NCI-H2171 treated with DMSO at 0.1 percent for 48 hours (cell line): ENCODE results near the gene PDE4A.
A peak's percentile ranks its signal among the peaks of the same experiment; 100 is the strongest.
"Not testable (repeated sequence)": the region's sequence is repeated elsewhere in the genome, so short reads cannot be mapped to it uniquely, and the experiment has no call there.

ENCODE experiments used
- DNase-seq: peaks from one replicate; lab custom pipeline; 2025; lab: John Stamatoyannopoulos, UW

PDE4A gene

DNA sequence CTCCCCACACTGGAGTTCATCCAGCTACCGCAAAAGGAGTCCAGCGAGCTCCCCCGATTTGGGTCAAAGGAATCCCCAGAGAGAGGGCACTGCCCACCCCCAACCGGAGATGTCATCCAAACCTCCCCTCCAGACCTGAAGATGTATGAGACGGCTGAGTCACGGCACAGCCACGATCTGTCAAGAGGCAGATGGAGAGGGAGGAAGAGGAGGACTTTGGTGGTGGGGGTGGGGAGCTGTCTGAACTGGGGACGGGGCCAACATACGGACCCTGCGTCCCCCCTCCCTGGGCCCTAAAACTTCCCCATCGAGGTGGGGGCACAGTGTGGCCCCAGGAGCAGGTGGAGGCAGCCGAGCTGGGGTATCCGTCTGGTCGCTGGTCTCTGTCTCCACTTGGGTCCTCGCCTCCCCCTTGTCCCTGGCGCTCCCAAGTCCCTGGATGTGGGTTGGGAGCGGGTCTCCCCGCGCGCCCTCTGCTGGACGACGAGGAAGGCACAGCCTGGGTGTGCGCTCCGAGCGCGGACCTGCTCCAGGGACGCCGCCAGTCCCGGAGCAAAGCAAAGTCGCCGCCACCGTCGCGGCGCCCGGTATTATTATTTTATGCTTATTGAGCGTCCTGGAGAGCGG lies 3.8 kb downstream of the PDE4A start:
- peak; percentile 67 for DNase-seq

DNA sequence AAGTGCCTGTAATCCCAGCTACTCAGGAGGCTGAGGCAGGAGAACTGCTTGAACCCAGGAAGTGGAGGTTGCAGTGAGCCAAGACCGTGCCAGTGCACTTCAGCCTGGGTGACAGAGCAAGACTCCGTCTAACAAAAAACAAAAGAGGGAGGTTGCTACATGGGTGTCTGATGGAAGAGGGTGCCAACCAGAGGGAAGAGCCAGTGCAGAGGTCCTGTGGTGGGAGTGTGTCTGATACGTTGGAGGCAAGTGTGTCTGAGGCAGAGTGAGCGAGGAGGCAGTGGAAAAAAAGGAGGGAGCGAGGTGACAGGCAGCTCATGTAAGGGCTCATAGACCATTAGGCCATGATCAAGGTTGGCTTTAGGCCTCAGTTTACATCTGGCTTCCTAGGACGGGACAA lies 6.8 kb downstream of the PDE4A start:
- DNase-seq, result no peak

DNA sequence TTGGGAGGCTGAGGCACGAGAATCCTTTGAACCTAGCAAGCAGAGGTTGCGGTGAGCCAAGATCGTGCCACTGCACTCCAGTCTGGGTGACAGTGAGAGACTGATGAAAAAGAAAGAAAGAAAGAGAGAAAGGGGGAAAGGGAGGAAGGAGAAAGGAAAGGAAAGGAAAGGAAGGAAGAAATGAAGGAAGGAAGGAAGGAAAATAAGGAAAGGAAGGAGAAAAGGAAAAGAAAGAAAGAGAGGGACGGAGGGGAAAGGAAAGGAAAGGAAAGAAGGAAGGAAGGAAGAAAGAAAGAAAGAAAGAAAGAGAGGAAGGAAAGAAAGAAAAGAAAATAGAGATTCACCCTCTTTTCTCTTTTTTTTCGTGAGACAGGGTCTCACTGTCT lies 8.7 kb downstream of the PDE4A start:
- DNase-seq, result no peak

DNA sequence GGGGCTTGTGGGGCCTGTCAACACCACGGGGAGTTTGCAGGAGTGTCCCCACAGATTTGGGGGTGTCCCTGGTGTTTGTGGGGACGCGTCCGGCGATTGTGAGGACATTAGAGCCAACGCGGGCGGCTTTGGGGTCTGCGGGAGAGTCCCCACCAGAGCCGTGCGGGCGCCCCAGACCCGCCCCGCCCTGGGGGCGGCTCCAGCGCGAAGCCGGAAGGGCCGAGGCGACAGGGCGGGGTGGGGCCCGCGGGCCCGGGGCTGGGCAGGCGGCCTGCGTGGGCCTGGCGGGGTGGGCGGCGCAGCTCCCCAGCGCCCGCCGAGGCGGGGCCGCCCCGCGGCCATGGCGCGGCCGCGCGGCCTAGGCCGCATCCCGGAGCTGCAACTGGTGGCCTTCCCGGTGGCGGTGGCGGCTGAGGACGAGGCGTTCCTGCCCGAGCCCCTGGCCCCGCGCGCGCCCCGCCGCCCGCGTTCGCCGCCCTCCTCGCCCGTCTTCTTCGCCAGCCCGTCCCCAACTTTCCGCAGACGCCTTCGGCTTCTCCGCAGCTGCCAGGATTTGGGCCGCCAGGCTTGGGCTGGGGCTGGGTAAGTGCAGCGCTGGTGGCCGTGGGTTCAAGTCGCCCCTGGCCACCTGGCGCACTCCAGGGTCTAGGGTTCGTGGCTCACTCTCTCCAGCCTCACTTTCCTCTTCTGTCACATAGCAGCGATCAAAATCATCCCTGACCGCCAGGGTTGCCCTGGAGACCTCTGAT lies 10.3 kb downstream of the PDE4A start:
- no peak for DNase-seq

DNA sequence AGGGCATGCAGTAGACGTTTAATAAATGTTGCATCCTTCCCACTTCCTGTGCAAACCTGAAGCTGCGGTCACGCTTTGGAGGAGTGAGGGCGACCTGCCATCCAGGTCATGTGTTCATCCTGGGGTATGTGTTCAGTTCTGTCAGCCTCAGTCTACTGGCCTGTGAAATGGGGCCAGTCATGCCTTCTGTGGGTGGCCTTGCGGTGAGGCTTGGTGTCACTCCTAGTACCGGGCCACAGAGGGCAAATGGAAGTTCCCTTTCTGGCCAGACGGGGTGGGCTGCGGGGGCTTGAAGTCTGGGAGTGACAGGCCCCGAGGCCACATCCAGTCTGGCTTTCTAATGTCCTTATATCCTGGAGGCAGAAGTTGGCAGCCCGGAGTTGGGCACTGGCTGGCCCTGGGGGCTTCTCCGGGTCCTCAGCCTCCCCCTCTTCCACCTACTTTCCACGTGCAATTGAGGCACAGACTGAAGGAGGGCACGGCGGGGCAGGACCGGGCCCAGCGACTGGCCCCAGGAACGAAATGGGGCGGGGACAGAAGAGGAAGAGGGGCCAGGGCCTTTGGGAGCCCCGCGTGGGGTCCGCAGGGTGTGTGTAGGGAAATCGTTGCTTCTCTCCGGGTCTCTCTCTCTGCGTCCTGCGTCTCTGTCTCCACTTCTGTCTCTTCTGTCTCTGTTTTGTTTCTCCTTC lies 11.1 kb downstream of the PDE4A start:
- no peak for DNase-seq

DNA sequence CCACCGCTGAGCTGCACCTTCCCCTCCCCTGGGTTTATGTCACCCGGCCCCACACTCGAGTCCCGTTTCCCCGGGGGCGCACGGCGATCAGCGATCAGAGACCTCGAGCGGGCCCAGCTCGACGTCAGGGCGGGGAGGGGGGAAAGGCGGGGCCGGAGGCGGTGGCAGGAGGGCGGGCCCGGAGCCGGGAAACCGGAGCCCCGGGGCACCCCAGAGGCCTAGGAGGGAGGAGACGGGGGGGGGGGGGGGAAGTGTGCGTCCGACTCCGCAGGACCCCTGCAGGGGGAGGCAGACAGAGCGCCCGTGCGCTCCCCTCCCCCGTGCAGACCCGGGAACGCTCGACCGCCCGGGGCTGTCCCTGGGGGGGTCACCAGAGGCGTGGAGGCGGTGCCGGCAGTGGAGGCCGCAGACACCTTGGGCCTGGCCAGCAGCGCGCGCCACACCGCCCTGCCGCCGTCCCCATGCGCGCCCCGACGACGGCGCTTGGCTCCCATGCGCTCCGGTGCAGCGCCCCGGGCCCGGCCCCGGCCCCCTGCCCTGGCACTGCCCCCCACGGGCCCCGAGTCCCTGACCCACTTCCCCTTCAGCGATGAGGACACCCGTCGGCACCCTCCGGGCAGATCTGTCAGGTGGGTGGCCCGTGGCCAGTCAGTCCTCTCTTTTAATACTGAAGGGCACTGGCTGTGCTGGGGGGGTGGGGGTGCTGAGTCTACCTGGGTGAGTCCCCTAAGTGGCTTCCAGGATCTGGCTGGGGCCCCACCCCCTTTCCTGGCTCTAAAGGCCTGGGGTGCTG lies 11.8 kb downstream of the PDE4A start:
- DNase-seq, result peak; percentile 3

DNA sequence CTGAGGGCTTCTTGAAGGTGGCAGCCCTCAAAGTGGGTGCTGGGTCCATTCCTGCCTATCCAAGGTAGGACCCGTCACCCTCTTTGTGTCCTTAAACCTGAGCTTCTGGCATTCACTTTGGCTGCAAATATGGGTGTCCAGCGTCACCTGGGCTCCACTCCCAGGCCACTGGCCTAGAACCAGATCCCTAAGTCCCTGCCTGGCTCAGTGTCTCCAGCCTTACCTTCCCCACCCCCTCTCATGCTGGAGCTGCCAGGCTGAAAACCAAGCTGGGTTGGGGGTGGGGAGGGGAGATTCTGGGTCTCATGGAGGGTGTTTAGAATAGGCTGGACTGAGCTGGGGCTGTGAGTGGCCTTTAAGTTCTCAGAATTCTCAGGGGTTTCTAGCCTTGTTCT lies 12.4 kb downstream of the PDE4A start:
- DNase-seq, result no peak

DNA sequence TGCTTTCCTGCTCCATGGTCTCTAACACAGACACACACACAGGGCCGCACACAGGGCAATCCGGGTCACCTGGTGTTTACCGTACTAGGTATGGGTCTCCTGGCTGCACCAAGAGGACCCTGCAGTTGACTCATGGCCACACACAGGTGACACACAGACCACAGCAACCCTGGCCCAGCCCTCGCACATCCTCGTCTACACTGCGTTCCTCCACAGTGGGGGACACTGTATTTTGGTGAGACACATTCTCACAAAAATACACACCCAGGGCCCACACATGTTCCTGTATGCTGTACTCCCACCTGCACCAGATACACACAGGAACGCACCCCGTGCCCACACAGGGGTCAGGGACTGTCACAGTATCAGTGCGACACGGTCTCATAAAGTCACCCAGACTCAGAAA lies 12.8 kb downstream of the PDE4A start:
- no peak for DNase-seq

DNA sequence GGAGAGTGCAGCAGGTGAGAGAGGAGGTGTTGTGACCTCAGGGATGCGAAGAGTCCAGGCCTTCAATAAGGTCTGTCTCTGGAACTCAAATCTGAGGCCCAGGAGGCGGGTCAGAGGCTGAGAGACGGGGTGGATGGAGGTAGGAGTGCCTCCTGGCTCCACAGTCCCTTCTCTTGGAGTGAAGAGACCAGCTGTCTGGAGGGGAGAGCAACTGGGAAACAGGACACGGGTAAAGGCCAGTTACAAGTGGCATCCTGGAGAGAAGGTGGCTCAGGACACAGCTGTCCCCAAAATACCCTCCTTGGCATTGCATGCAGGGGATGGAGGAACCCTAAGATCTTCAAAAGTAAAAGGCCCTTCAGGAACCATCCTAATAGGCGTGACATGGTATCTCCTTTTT lies 19.2 kb downstream of the PDE4A start:
- DNase-seq, result no peak

DNA sequence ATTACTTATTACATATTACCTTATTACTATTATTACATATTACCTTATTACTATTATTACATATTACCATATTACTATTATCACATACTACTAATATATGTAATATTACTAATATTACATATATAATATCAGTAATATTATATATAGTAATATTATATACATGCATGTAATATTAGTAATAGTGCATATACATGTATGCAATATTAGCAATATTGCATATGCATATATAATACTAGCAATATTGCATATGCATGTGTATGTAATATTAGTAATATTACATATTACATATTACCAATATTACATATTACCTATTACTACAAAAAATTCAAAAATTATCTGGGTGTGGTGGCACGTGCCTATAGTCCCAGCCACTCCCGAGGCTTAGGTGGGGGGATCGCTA lies 22.4 kb downstream of the PDE4A start:
- no peak for DNase-seq

DNA sequence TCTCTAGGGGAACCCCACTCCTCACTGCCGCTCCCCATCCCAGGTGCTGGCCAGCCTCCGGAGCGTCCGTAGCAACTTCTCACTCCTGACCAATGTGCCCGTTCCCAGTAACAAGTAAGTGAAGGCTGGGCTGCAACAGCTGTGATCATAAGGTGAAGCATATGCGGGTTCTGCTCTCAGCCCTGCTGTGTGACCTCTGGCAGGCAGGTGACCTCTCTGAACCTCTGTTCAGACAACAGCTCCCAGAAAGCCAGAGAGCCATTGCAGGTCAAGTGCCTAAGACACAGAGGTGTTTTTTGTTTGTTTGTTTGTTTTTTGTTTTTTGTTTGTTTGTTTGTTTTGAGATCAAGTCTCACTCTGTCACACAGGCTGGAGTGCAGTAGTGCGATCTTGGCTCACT lies 28.7 kb downstream of the PDE4A start:
- no peak for DNase-seq

DNA sequence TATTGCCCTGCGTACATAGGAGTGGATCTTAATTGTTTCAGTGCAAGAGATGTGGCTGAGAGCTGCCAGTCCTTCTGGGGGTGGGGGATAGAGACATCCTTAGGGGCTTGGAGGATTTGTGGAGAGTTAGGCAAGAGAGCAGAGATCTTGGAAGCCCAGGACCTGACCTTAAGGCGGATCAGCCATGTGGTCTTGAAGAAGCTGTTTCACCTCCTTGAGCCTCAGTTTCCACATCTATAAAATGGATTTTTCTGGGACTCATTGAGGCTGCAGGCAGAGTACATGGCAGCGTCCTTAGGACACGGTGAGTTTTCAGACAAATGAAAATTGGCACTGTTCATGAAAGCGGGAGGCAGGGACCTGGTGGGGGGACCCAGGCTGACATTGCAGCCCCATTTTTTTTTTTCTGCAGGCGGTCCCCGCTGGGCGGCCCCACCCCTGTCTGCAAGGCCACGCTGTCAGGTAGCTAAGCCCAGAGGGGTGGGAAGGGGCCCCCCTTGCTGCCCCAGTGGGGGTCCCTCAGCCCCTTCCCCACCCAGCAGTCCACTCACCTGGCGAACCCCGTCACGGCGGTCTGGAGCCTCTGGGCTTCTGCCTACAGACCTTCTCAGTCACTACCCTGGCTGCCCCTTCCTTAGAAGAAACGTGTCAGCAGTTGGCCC lies 30.0 kb downstream of the PDE4A start:
- no peak for DNase-seq

DNA sequence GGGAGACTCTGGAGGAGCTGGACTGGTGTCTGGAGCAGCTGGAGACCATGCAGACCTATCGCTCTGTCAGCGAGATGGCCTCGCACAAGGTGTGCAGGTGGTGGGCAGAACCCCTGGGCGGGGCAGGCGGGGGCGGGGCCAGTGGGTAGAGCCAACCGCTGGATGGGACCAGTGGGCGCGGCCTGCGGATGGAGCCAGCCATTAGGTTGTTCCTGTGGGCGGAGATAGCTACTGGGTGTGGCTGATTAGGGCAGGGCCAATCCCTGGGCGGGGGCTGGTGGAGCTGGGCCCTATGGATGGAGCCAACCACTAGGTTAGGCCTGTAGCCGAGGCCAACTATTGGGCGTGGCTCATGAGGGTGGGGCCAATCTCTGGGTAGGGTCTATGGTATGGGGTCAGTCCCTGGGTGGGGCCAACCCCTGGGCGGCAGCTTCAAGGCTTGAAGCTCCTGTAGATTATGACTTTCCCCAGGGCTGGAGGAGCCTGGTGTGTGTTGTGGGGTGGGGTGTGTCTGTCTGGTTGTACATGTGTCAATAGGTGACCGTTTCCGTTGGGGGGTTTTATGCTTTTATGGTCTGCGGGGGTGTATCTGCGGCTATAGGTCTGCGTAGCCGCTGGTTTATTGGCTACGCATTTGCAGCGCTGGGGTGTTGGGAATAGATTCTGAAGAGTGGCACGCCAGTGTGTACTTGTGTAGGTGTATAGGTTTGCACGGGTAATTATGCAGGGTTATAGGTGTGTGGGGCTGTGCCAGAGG lies 30.7 kb downstream of the PDE4A start:
- no peak for DNase-seq

DNA sequence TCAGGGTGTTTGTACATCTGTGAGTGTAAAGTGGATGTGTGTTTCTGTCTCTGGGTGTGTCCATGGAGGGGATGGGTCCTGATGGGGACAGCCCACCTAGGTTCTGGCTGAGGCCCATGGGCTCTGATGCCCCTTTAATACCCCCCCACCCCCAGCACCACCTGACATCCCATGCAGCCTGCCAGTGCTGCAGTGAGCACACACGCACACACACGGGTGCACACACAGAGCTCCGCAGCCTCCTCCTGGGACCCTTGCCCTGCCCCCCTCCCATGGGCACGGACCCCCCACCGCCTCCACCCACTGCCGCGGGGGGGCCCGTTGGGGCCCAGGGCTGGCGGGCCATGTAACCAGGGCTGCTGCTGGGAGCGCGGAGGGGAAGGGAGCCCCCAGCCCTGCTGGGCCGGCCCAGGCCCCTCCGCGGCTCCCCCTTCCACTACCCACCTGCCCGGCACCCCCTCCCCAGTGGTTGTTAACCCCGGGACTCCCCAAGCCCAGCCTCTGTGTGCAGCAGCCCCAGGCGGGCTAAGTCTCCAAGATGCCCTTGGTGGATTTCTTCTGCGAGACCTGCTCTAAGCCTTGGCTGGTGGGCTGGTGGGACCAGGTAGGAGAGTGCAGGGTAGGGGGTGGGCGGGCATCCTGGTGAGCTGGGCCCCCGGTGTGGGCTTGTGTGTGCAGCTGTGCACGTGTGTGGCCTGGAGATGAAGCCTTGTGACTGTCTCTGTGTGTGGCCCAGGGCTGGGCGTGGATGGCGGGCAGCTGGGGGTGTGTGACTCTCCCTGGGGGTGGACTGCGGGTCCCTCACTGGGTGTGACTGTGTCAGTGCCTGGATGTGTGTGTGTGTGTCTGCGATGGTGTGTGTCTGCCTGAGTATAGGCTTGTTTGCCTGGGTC lies 32.6 kb downstream of the PDE4A start:
- no peak for DNase-seq

DNA sequence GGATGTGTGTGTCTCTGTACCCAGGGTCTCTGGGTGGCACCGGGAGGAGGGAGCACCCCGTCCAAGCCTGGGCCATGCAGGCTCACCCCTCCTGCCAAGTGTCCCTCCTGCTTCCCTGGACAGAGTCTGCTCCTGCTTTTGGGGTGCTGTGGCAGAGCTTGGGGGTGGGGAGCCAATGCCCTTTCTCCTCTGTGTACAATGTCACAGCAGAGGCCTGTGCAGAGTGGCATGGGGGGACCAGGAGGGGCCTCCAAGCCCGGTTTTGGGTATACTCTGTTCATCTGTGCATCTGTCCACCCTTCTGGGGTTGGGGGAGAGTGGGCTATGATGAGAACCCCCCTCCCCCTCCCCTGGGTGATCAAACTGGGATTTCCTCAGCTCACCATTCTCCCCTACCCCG lies 33.5 kb downstream of the PDE4A start:
- DNase-seq, result no peak

DNA sequence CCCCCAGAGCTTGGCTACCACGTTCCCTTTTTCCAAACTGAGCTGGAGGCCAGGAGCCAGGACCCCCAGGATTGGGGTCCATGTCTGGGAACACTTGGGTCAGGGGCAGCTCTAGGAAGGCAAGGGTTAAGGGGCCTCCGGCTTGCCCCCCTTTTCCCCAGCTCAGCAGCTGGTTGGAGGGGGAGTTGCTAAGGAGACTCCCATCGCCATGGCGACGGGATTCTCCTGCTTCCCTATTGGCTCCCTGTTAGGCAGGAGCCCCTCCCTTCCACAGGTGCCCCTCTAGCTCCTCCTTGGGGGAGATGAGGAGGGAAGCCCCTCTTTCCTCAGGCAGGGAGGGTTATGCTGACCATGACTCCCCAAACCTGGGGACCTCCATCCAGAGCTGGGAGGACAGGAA lies 33.9 kb downstream of the PDE4A start:
- DNase-seq, result peak; percentile 12

DNA sequence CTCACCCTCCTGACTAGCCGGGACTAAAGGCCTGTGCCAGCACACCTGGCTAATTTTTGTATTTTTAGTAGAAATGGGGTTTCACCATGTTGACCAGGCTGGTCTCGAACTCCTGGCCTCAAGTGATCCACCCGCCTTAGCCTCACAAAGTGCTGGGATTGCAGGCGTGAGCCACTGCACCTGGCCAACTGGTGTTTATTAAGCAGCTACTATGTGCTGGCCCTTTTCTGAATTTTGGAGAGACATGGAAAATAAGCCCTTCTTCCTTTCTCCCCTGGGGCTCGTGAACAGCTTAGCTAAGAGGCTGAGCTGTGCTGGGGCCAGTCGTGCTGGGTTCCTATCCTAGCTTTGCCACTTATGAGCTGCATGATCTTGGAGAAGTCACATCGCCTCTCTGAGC lies 38.4 kb downstream of the PDE4A start:
- not testable (repeated sequence) for DNase-seq

DNA sequence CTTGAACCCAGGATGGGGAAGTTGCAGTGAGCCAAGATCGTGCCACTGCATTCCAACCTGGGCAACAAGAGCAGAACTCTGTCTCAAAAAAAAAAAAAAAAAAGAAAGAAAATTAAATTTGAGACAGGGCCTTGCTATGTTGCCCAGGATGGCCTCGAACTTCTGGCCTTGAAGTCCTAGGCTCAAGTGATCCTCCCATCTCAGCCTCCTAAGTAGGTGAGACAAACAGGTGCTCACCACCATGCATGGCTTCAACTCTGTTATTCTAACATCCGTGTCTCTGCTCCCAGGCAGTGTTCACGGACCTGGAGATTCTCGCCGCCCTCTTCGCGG lies 40.3 kb downstream of the PDE4A start:
- no peak for DNase-seq

DNA sequence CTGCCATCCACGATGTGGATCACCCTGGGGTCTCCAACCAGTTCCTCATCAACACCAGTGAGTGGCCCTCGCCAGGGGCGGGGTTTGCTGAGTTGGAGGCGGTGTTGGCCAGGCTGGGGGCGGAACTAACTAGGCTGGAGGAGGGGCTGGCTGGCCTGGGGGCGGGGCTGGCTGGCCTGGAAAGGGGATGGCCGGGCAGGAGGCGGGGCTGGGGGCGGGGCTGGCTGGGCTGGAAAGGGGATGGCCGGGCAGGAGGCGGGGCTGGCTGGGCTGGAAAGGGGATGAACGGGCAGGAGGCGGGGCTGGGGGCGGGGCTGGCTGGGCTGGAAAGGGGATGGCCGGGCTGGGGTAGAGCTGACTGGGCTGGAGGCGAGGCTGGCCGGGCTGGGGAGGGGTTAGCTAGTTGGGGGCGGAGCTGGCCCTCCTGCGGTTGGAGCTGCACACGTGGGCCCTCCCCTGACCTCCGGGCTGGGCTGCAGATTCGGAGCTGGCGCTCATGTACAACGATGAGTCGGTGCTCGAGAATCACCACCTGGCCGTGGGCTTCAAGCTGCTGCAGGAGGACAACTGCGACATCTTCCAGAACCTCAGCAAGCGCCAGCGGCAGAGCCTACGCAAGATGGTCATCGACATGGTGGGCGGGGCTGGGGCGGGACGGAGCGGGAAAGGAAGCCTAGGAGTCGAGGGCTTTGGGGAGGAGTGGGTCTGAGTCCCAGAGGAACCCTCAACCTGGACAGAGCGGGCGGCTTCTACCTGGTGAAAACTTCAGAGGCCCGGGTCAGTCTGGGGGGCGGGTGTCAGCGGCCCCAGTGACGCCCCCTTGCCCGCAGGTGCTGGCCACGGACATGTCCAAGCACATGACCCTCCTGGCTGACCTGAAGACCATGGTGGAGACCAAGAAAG lies 41.0 kb downstream of the PDE4A start:
- DNase-seq, result no peak
